WTC11 (cell line): ENCODE measurements around the gene MAML3. TPM values are rescaled to one million over a fixed set of nuclear protein-coding genes. Genes with fewer than 3 reads are reported as not detected.

Source experiments
- ATAC-seq: fragments of 200-7000 bp; cut with Tn5 transposase; 2 replicates; pipeline ENCODE4 v1.10.0; 2021; ENCODE audit warnings: mild to moderate bottlenecking, moderate library complexity
- CTCF ChIA-PET: fragments of 300-600 bp; sonication (Branson Sonifier 250); formaldehyde crosslinking; loops from one replicate; lab custom pipeline; 2021; ENCODE audit warnings: antibody characterized with exemption; lab: Charles Lee
- POLR2A ChIA-PET: fragments of 350-600 bp; sonication (Branson Sonifier 250); formaldehyde crosslinking; loops from one replicate; lab custom pipeline; 2021; ENCODE audit warnings: antibody characterized with exemption; lab: Charles Lee
- DNase-seq: peaks from one replicate; pipeline ENCODE4 v3.0.0; 2021; ENCODE audit warnings: low spot score
- H3K27ac Mint-ChIP-seq: 2 replicates; pipeline ENCODE4 v1.8.0; 2021; ENCODE audit warnings: mixed read lengths
- H3K27me3 Mint-ChIP-seq: 2 replicates; pipeline ENCODE4 v1.8.0; 2021; ENCODE audit warnings: low read depth, mild to moderate bottlenecking, moderate library complexity, mixed read lengths
- H3K36me3 Mint-ChIP-seq: 2 replicates; pipeline ENCODE4 v1.8.0; 2021; ENCODE audit warnings: mixed read lengths
- H3K4me1 Mint-ChIP-seq: 2 replicates; pipeline ENCODE4 v1.8.0; 2022; ENCODE audit warnings: mixed read lengths
- H3K4me3 Mint-ChIP-seq: 2 replicates; pipeline ENCODE4 v1.8.0; 2021; ENCODE audit warnings: mild to moderate bottlenecking, moderate library complexity, mixed read lengths
- H3K9me3 Mint-ChIP-seq: 2 replicates; pipeline ENCODE4 v1.8.0; 2021; ENCODE audit warnings: mixed read lengths
- GTF2I ChIP-seq: fragments of 250-450 bp; sonication (Bioruptor Pico); conservative IDR thresholded peaks from 2 replicates; pipeline ENCODE4 v1.4.0; 2021; ENCODE audit warnings: mild to moderate bottlenecking
- MXD4 ChIP-seq: fragments of 250-450 bp; sonication (Bioruptor Pico); IDR thresholded peaks from 2 replicates; pipeline ENCODE4 v1.8.0; 2021; ENCODE audit warnings: mild to moderate bottlenecking, moderate library complexity, borderline replicate concordance
- MYBL2 ChIP-seq: sonication (generic); formaldehyde crosslinking; IDR thresholded peaks from 2 replicates; pipeline ENCODE4 v1.8.1; 2023; ENCODE audit warnings: mild to moderate bottlenecking, moderate library complexity, missing genetic modification reagents
- NR3C1 ChIP-seq: sonication (generic); formaldehyde crosslinking; conservative IDR thresholded peaks from 2 replicates; pipeline ENCODE4 v1.8.1; 2023; ENCODE audit warnings: low read depth, mild to moderate bottlenecking, missing genetic modification reagents
- PRRX2 ChIP-seq: fragments of 250-450 bp; sonication (Bioruptor Pico); IDR thresholded peaks from 2 replicates; pipeline ENCODE4 v1.8.0; 2021; ENCODE audit warnings: mild to moderate bottlenecking
- RELA ChIP-seq: sonication (generic); formaldehyde crosslinking; IDR thresholded peaks from 2 replicates; pipeline ENCODE4 v1.8.1; 2022; ENCODE audit warnings: missing genetic modification reagents, mild to moderate bottlenecking, borderline replicate concordance
- SOX15 ChIP-seq: fragments of 250-450 bp; sonication (Bioruptor Pico); IDR thresholded peaks from 2 replicates; pipeline ENCODE4 v1.9.0; 2021; ENCODE audit warnings: mild to moderate bottlenecking
- ZNF317 ChIP-seq: sonication (generic); formaldehyde crosslinking; IDR thresholded peaks from 2 replicates; pipeline ENCODE4 v1.8.1; 2023; ENCODE audit warnings: low read depth, mild to moderate bottlenecking, moderate library complexity, missing genetic modification reagents, borderline replicate concordance
- ZNF416 ChIP-seq: fragments of 250-450 bp; sonication (Bioruptor Pico); IDR thresholded peaks from 2 replicates; pipeline ENCODE4 v1.9.0; 2021; ENCODE audit warnings: mild to moderate bottlenecking, inconsistent platforms
- total RNA-seq: library from RNA; stranded (reverse); gene quantifications from 3 replicates; pipeline ENCODE4 v1.2.3, GENCODE V29; 2021
- TF ChIP-seq, protein P1 (sequence below): sonication (generic); formaldehyde crosslinking; IDR thresholded peaks from 2 replicates; pipeline ENCODE4 v1.8.0; 2023; ENCODE audit warnings: missing genetic modification reagents
- TF ChIP-seq, protein P2 (sequence below): sonication (generic); formaldehyde crosslinking; IDR thresholded peaks from 2 replicates; pipeline ENCODE4 v1.8.1; 2022; ENCODE audit warnings: mild to moderate bottlenecking, missing genetic modification reagents, moderate library complexity, borderline replicate concordance
- TF ChIP-seq, protein P3 (sequence below): sonication (generic); formaldehyde crosslinking; IDR thresholded peaks from 2 replicates; pipeline ENCODE4 v1.8.1; 2022; ENCODE audit warnings: low read depth, missing genetic modification reagents, borderline replicate concordance
- TF ChIP-seq, protein P4 (sequence below): sonication (generic); formaldehyde crosslinking; IDR thresholded peaks from 2 replicates; pipeline ENCODE4 v1.8.0; 2022; ENCODE audit warnings: mild to moderate bottlenecking, missing genetic modification reagents
- TF ChIP-seq, protein P5 (sequence below): fragments of 250-450 bp; sonication (Bioruptor Pico); IDR thresholded peaks from 2 replicates; pipeline ENCODE4 v1.8.0; 2021; ENCODE audit warnings: mild to moderate bottlenecking
- TF ChIP-seq, protein P6 (sequence below): sonication (generic); formaldehyde crosslinking; IDR thresholded peaks from 2 replicates; pipeline ENCODE4 v1.8.1; 2022; ENCODE audit warnings: missing genetic modification reagents, borderline replicate concordance
- TF ChIP-seq, protein P7 (sequence below): sonication (generic); formaldehyde crosslinking; conservative IDR thresholded peaks from 2 replicates; pipeline ENCODE4 v1.8.1; 2022; ENCODE audit warnings: mild to moderate bottlenecking, missing genetic modification reagents
- TF ChIP-seq, protein P8 (sequence below): sonication (generic); formaldehyde crosslinking; conservative IDR thresholded peaks from 2 replicates; pipeline ENCODE4 v1.8.1; 2023; ENCODE audit warnings: mild to moderate bottlenecking, low read depth, missing genetic modification reagents, moderate library complexity

Gene MAML3
- total RNA-seq, 1 experiment from 2014 or later, result 7.4 TPM

DNA sequence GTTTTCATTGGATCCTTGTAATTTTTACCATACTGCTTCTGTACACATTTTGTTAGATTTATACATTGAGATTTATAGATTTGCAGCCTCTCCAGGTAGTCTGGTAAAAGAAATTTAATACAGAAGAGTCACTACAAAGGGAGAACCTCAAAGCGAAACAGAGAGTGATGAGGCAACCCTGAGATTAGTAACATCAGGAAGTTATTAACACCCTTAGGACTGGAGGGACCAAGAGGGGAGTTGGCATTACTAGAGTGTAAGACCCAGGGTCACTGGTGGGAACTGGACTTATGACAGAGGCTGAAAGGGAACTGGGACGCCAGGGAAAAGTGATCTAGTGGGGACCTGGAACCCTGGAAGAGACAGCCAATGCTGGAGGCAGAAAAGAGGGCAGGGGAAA, 20.6 kb upstream of the MAML3 start (continued):
- TF ChIP-seq GTF2I (no peak), SOX15 (no peak)
- TF ChIP-seq, protein P1, sequence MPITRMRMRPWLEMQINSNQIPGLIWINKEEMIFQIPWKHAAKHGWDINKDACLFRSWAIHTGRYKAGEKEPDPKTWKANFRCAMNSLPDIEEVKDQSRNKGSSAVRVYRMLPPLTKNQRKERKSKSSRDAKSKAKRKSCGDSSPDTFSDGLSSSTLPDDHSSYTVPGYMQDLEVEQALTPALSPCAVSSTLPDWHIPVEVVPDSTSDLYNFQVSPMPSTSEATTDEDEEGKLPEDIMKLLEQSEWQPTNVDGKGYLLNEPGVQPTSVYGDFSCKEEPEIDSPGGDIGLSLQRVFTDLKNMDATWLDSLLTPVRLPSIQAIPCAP, result no peak
- TF ChIP-seq, protein P2, sequence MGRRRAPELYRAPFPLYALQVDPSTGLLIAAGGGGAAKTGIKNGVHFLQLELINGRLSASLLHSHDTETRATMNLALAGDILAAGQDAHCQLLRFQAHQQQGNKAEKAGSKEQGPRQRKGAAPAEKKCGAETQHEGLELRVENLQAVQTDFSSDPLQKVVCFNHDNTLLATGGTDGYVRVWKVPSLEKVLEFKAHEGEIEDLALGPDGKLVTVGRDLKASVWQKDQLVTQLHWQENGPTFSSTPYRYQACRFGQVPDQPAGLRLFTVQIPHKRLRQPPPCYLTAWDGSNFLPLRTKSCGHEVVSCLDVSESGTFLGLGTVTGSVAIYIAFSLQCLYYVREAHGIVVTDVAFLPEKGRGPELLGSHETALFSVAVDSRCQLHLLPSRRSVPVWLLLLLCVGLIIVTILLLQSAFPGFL (CRISPR knock-in tag), result no peak

DNA sequence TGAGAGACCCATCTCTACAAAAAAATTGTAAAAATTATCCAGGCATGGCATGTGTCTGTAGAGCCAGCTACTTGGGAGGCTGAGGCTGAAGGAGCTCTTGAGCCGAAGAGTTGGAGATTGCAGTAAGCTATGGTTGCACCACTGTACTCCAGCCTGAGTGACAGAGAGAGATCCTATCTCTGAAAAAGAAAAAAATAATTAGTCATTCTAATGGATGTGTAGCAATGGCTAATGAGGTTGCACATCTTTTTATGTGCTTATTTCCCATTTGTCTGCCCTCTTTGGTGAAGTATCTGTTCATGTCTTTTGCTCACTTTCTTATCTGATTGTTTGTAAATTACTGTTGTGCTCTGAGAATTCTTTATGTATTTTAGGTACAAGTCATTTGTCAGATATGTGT, 19.0 kb upstream of the MAML3 start:
- H3K4me3 Mint-ChIP-seq, result no peak overlapping the region
- H3K27ac Mint-ChIP-seq, result no peak overlapping the region

DNA sequence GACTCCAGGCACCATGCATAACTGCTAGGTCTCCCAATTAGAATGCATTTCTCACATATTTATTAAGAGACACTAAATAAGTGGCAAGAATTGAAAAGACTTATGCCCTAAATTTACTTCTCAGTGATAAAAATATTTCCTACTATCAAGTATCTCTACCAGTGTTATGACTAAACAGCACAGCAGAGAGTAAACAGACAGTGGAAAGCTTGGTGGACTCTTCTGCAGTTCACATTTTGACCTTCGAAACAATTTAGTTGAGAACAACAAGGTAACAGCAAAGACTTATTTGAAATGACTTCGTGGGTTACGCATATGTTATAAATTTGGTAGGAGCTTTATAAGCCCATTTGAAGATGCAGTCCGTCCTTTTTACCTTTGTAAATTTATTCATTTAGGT, 16.3 kb upstream of the MAML3 start:
- no peaks in the 10 kb centered on the region for H3K9me3 Mint-ChIP-seq
- no peak overlapping the region for H3K27ac Mint-ChIP-seq
- ChIA-PET CTCF (no interaction called here), POLR2A (no interaction called here)
- 0 out of 2 replicates have a peak, but pooled peaks cover 4% of the 10 kb centered on the region for H3K4me1 Mint-ChIP-seq
- ATAC-seq (no peak), DNase-seq (no peak)
- H3K27me3 Mint-ChIP-seq, result no peaks in the 10 kb centered on the region
- H3K4me3 Mint-ChIP-seq, result no peak overlapping the region
- no peaks in the 10 kb centered on the region for H3K36me3 Mint-ChIP-seq
- TF ChIP-seq, protein P2 (CRISPR knock-in tag), result no peak
- TF ChIP-seq ZNF416 (CRISPR knock-in tag) (no peak), MYBL2 (CRISPR knock-in tag) (no peak), ZNF317 (CRISPR knock-in tag) (no peak), PRRX2 (CRISPR knock-in tag) (no peak), RELA (CRISPR knock-in tag) (no peak), NR3C1 (CRISPR knock-in tag) (no peak)
- TF ChIP-seq, protein P3, sequence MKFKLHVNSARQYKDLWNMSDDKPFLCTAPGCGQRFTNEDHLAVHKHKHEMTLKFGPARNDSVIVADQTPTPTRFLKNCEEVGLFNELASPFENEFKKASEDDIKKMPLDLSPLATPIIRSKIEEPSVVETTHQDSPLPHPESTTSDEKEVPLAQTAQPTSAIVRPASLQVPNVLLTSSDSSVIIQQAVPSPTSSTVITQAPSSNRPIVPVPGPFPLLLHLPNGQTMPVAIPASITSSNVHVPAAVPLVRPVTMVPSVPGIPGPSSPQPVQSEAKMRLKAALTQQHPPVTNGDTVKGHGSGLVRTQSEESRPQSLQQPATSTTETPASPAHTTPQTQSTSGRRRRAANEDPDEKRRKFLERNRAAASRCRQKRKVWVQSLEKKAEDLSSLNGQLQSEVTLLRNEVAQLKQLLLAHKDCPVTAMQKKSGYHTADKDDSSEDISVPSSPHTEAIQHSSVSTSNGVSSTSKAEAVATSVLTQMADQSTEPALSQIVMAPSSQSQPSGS, result no peak
- TF ChIP-seq, protein P4, sequence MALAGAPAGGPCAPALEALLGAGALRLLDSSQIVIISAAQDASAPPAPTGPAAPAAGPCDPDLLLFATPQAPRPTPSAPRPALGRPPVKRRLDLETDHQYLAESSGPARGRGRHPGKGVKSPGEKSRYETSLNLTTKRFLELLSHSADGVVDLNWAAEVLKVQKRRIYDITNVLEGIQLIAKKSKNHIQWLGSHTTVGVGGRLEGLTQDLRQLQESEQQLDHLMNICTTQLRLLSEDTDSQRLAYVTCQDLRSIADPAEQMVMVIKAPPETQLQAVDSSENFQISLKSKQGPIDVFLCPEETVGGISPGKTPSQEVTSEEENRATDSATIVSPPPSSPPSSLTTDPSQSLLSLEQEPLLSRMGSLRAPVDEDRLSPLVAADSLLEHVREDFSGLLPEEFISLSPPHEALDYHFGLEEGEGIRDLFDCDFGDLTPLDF (CRISPR knock-in tag), result no peak
- TF ChIP-seq, protein P5, sequence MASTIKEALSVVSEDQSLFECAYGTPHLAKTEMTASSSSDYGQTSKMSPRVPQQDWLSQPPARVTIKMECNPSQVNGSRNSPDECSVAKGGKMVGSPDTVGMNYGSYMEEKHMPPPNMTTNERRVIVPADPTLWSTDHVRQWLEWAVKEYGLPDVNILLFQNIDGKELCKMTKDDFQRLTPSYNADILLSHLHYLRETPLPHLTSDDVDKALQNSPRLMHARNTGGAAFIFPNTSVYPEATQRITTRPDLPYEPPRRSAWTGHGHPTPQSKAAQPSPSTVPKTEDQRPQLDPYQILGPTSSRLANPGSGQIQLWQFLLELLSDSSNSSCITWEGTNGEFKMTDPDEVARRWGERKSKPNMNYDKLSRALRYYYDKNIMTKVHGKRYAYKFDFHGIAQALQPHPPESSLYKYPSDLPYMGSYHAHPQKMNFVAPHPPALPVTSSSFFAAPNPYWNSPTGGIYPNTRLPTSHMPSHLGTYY (CRISPR knock-in tag), result no peak

More for the DNA sequence above, 19.0 kb upstream of the MAML3 start:
- TF ChIP-seq, protein P1, result no peak
- TF ChIP-seq, protein P6, sequence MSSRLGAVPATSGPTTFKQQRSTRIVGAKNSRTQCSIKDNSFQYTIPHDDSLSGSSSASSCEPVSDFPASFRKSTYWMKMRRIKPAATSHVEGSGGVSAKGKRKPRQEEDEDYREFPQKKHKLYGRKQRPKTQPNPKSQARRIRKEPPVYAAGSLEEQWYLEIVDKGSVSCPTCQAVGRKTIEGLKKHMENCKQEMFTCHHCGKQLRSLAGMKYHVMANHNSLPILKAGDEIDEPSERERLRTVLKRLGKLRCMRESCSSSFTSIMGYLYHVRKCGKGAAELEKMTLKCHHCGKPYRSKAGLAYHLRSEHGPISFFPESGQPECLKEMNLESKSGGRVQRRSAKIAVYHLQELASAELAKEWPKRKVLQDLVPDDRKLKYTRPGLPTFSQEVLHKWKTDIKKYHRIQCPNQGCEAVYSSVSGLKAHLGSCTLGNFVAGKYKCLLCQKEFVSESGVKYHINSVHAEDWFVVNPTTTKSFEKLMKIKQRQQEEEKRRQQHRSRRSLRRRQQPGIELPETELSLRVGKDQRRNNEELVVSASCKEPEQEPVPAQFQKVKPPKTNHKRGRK (CRISPR knock-in tag), result no peak
- TF ChIP-seq, protein P7, sequence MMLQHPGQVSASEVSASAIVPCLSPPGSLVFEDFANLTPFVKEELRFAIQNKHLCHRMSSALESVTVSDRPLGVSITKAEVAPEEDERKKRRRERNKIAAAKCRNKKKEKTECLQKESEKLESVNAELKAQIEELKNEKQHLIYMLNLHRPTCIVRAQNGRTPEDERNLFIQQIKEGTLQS (CRISPR knock-in tag), result no peak
- TF ChIP-seq MXD4 (CRISPR knock-in tag) (no peak), NR3C1 (CRISPR knock-in tag) (no peak)
- TF ChIP-seq, protein P8, sequence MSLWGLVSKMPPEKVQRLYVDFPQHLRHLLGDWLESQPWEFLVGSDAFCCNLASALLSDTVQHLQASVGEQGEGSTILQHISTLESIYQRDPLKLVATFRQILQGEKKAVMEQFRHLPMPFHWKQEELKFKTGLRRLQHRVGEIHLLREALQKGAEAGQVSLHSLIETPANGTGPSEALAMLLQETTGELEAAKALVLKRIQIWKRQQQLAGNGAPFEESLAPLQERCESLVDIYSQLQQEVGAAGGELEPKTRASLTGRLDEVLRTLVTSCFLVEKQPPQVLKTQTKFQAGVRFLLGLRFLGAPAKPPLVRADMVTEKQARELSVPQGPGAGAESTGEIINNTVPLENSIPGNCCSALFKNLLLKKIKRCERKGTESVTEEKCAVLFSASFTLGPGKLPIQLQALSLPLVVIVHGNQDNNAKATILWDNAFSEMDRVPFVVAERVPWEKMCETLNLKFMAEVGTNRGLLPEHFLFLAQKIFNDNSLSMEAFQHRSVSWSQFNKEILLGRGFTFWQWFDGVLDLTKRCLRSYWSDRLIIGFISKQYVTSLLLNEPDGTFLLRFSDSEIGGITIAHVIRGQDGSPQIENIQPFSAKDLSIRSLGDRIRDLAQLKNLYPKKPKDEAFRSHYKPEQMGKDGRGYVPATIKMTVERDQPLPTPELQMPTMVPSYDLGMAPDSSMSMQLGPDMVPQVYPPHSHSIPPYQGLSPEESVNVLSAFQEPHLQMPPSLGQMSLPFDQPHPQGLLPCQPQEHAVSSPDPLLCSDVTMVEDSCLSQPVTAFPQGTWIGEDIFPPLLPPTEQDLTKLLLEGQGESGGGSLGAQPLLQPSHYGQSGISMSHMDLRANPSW, result no peak
- ATAC-seq, result no peak
- Mint-ChIP-seq H3K27me3 (no peaks in the 10 kb centered on the region), H3K9me3 (no peaks in the 10 kb centered on the region), H3K4me1 (0 out of 2 replicates have a peak, but pooled peaks cover 1% of the 10 kb centered on the region), H3K36me3 (no peaks in the 10 kb centered on the region)
- CTCF ChIA-PET, result interaction anchor here (0.7 kb wide), 1 partner anchor 153 kb away, joined by 3 read pairs; no protein-coding TSS in a partner anchor
- POLR2A ChIA-PET, result no interaction called here
- no peak for DNase-seq
